HepG2 (cell line): ENCODE data around the gene ELL3. TPM values are rescaled to one million over a fixed set of nuclear protein-coding genes. Genes with fewer than 3 reads are reported as not detected.

ENCODE experiments used
- AKAP8 ChIP-seq: sonication (generic); formaldehyde crosslinking; IDR thresholded peaks from 2 replicates; pipeline ENCODE4 v1.5.1; 2020; ENCODE audit warnings: mild to moderate bottlenecking, missing genetic modification reagents
- ETV5 ChIP-seq: IDR thresholded peaks from 2 replicates; pipeline ENCODE4 v1.6.1; 2018; ENCODE audit warnings: missing biosample characterization, missing genetic modification reagents, inconsistent platforms, borderline replicate concordance
- FOXC1 ChIP-seq: sonication (generic); formaldehyde crosslinking; IDR thresholded peaks from 2 replicates; pipeline ENCODE4 v1.8.0; 2022; ENCODE audit warnings: mild to moderate bottlenecking, missing genetic modification reagents, borderline replicate concordance
- GATA4 ChIP-seq: sonication (generic); IDR thresholded peaks from 2 replicates; pipeline ENCODE4 v1.6.1; 2016; ENCODE audit warnings: antibody characterized with exemption, low read depth, borderline replicate concordance
- HNRNPK ChIP-seq: fragments of 200-400 bp; formaldehyde crosslinking; IDR thresholded peaks from 2 replicates; pipeline ENCODE4 v1.6.1; 2018; ENCODE audit warnings: low read length, low read depth, moderate library complexity, mild to moderate bottlenecking; ENCODE audit not compliant: poor library complexity, severe bottlenecking
- MXD4 ChIP-seq: IDR thresholded peaks from 2 replicates; pipeline ENCODE4 v1.6.1; 2016; ENCODE audit warnings: mild to moderate bottlenecking, missing biosample characterization, missing genetic modification reagents
- MXI1 ChIP-seq: IDR thresholded peaks from 3 replicates; pipeline ENCODE4 v1.6.1; 2012; ENCODE audit warnings: low read depth, low read length, inconsistent platforms, borderline replicate concordance
- NFYC ChIP-seq: IDR thresholded peaks from 2 replicates; pipeline ENCODE4 v1.6.1; 2016; ENCODE audit warnings: missing genetic modification reagents, missing compliant biosample characterization
- PHF8 ChIP-seq: sonication (generic); formaldehyde crosslinking; IDR thresholded peaks from 2 replicates; pipeline ENCODE4 v1.5.0; 2020; ENCODE audit warnings: missing genetic modification reagents
- PRDM10 ChIP-seq: sonication (generic); formaldehyde crosslinking; IDR thresholded peaks from 2 replicates; pipeline ENCODE4 v1.4.0; 2020; ENCODE audit warnings: low read depth, missing genetic modification reagents
- TARDBP ChIP-seq: sonication (generic); formaldehyde crosslinking; IDR thresholded peaks from 2 replicates; pipeline ENCODE4 v1.8.0; 2022; ENCODE audit warnings: mild to moderate bottlenecking, missing genetic modification reagents
- TBX2 ChIP-seq: sonication (generic); formaldehyde crosslinking; IDR thresholded peaks from 2 replicates; pipeline ENCODE4 v1.5.0; 2020; ENCODE audit warnings: missing genetic modification reagents, mild to moderate bottlenecking, borderline replicate concordance
- YEATS2 ChIP-seq: sonication (generic); formaldehyde crosslinking; IDR thresholded peaks from 2 replicates; pipeline ENCODE4 v1.4.0; 2020; ENCODE audit warnings: missing genetic modification reagents, borderline replicate concordance
- ZNF235 ChIP-seq: sonication (generic); formaldehyde crosslinking; IDR thresholded peaks from 2 replicates; pipeline ENCODE4 v1.8.1; 2023; ENCODE audit warnings: mild to moderate bottlenecking, missing genetic modification reagents, borderline replicate concordance
- ZNF441 ChIP-seq: sonication (generic); formaldehyde crosslinking; IDR thresholded peaks from 2 replicates; pipeline ENCODE4 v1.7.0; 2021; ENCODE audit warnings: missing genetic modification reagents, borderline replicate concordance
- ZNF501 ChIP-seq: sonication (generic); formaldehyde crosslinking; IDR thresholded peaks from 2 replicates; pipeline ENCODE4 v1.5.1; 2020; ENCODE audit warnings: mild to moderate bottlenecking, moderate library complexity, missing genetic modification reagents
- ZNF772 ChIP-seq: sonication (generic); formaldehyde crosslinking; IDR thresholded peaks from 2 replicates; pipeline ENCODE4 v1.5.0; 2020; ENCODE audit warnings: mild to moderate bottlenecking, missing genetic modification reagents
- ZSCAN21 ChIP-seq: sonication (generic); formaldehyde crosslinking; IDR thresholded peaks from 2 replicates; pipeline ENCODE4 v1.8.0; 2022; ENCODE audit warnings: mild to moderate bottlenecking, missing genetic modification reagents, moderate library complexity, borderline replicate concordance
- polyA plus RNA-seq, 8 experiments: library from polyadenylated mRNA; depleted of rRNA in 3 of 8; stranded (reverse) in 7 of 8; unstranded in 1 of 8; fragments of >200 nt; fragmentation: Illumina TruSeq in 4 of 8; extraction: Trizol in 4 of 8; gene quantifications; 2 replicates each; pipeline versions ENCODE4 v1.2.1 to v1.2.3, GENCODE V29; 2011 to 2016; ENCODE audit warnings: low read depth in 4 of 8, missing spikeins in 1 of 8, mixed read lengths in 1 of 8; ENCODE audit not compliant: insufficient read depth in 1 of 8
- total RNA-seq, 5 experiments: library from RNA; depleted of rRNA; stranded (reverse); fragments of >200 nt; fragmentation: Illumina TruSeq; extraction: Trizol; gene quantifications; 2 replicates each; pipeline ENCODE4 v1.2.3, GENCODE V29; 2016; ENCODE audit warnings: low read depth in 1 of 5
- TF ChIP-seq, protein P1 (sequence below): sonication (generic); formaldehyde crosslinking; conservative IDR thresholded peaks from 2 replicates; pipeline ENCODE4 v1.8.0; 2022; ENCODE audit warnings: mild to moderate bottlenecking, moderate library complexity, missing genetic modification reagents

The ELL3 gene
- total and polyA plus RNA-seq, 2 of the 13 experiments (the other 11 are each of a cell fraction or from before 2014, with no cell fraction given) = 6.1 to 8.8 TPM

DNA sequence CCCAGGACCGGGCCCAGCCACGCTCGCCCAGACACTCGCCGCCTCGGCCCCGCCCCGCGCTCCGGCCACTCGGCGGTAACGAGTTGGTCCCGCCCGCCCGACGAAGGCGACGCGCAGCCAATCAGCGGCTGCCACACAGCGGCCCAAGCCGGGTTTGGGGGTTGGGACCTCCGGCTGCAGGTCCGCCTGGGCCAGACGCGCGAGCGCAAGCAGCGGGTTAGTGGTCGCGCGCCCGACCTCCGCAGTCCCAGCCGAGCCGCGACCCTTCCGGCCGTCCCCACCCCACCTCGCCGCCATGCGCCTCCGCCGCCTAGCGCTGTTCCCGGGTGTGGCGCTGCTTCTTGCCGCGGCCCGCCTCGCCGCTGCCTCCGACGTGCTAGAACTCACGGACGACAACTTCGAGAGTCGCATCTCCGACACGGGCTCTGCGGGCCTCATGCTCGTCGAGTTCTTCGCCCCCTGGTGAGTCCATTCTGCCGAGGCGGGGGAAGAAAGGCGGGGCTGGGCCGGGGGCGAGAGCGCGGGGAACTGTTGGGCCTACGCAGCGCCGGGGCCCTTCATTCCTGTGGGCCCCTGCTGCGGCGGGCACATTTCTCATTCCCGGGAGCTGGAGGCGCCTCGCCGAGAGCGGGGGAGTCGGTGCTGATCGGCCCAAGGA lies 30.4 kb downstream of the ELL3 start, which contains the start of gene PDIA3 (continued):
- peak; percentile 82 for TF ChIP-seq PRDM10 (CRISPR knock-in tag)
- TF ChIP-seq, protein P1, sequence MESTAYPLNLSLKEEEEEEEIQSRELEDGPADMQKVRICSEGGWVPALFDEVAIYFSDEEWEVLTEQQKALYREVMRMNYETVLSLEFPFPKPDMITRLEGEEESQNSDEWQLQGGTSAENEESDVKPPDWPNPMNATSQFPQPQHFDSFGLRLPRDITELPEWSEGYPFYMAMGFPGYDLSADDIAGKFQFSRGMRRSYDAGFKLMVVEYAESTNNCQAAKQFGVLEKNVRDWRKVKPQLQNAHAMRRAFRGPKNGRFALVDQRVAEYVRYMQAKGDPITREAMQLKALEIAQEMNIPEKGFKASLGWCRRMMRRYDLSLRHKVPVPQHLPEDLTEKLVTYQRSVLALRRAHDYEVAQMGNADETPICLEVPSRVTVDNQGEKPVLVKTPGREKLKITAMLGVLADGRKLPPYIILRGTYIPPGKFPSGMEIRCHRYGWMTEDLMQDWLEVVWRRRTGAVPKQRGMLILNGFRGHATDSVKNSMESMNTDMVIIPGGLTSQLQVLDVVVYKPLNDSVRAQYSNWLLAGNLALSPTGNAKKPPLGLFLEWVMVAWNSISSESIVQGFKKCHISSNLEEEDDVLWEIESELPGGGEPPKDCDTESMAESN = peak; percentile 75
- TF ChIP-seq HNRNPK = peak; percentile 65
- peak; percentile 73 for TF ChIP-seq ZNF501 (CRISPR knock-in tag)
- TF ChIP-seq YEATS2 = peak; percentile 67
- TF ChIP-seq AKAP8 (CRISPR knock-in tag) = peak; percentile 70
- TF ChIP-seq MXD4 (CRISPR knock-in tag) = peak; percentile 62
- peak; percentile 53; the same call in 1 of the 2 replicates for TF ChIP-seq ZNF772
- peak; percentile 87; the same call in 1 of the 2 replicates for TF ChIP-seq TARDBP (CRISPR knock-in tag)
- peak; percentile 10; the same call in 1 of the 3 replicates for TF ChIP-seq MXI1
- TF ChIP-seq ZNF235 (CRISPR knock-in tag) = peak; percentile 67; the same call in 1 of the 2 replicates
- 0 out of 2 replicates have a peak, but pooled peaks have one; percentile 48 for TF ChIP-seq ETV5 (CRISPR knock-in tag)
- 0 out of 2 replicates have a peak, but pooled peaks have one; percentile 32 for TF ChIP-seq FOXC1
- peak; percentile 86 for TF ChIP-seq NFYC (CRISPR knock-in tag)
- TF ChIP-seq TBX2 (CRISPR knock-in tag) = peak; percentile 63; the same call in 1 of the 2 replicates
- peak; percentile 57; the same call in 1 of the 2 replicates for TF ChIP-seq ZNF441 (CRISPR knock-in tag)
- peak; percentile 93; the same call in 1 of the 2 replicates for TF ChIP-seq ZSCAN21 (CRISPR knock-in tag)
- 0 out of 2 replicates have a peak, but pooled peaks have one; percentile 46 for TF ChIP-seq GATA4
- TF ChIP-seq PHF8 (CRISPR knock-in tag) = peak; percentile 82
